ENCODE data around the gene APOB. TPM values are rescaled to one million over a fixed set of nuclear protein-coding genes. Genes with fewer than 3 reads are reported as not detected.

The APOB gene
- total RNA-seq, 1 donor from 2014 or later = 0.13 TPM

DNA sequence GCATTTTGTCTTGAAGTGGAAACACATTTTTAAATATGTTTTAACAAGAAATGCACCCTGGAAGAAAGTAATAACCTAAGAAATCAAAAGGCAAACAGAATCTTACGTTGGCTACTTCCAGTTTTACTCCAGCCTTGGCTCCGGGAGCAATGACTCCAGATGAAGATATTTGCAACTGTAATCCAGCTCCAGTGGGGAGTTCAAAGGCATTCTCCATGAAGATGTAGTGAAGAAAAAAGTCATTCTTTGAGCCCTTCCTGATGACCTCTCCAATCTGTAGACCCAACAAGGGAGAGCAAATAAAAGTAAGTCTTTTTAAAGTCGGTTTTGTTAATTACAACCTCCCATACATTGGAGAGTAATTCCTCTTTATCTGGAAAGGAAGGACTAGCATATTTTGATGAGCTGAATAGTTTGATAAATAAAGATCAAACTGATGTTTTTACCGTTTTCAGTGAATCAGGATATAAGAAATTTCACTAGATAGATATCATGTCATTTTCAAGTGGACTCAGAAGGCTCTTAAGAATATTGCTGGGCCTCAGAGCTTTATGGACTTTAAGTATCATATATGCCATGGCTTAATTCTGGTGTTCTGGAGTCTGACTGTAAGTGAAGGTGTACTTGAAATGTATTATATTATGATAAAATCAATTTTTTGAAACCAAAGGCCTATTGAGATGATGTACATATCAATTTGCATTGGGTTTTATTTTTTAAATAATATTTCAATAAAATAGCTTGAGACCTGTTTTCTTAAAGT lies 20.3 kb downstream of the APOB start:
- no peak for DNase-seq (ENCODE audit: low spot score in 2 of 2, unreplicated experiment in 2 of 2)
- peaks cover 23% of the 10 kb centered on the region for H3K27me3 Mint-ChIP-seq (ENCODE audit: low read depth)
- TF ChIP-seq, protein P1, sequence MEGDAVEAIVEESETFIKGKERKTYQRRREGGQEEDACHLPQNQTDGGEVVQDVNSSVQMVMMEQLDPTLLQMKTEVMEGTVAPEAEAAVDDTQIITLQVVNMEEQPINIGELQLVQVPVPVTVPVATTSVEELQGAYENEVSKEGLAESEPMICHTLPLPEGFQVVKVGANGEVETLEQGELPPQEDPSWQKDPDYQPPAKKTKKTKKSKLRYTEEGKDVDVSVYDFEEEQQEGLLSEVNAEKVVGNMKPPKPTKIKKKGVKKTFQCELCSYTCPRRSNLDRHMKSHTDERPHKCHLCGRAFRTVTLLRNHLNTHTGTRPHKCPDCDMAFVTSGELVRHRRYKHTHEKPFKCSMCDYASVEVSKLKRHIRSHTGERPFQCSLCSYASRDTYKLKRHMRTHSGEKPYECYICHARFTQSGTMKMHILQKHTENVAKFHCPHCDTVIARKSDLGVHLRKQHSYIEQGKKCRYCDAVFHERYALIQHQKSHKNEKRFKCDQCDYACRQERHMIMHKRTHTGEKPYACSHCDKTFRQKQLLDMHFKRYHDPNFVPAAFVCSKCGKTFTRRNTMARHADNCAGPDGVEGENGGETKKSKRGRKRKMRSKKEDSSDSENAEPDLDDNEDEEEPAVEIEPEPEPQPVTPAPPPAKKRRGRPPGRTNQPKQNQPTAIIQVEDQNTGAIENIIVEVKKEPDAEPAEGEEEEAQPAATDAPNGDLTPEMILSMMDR (IDR thresholded peaks at IDR 0.05; ENCODE audit: unreplicated experiment) = no peak

DNA sequence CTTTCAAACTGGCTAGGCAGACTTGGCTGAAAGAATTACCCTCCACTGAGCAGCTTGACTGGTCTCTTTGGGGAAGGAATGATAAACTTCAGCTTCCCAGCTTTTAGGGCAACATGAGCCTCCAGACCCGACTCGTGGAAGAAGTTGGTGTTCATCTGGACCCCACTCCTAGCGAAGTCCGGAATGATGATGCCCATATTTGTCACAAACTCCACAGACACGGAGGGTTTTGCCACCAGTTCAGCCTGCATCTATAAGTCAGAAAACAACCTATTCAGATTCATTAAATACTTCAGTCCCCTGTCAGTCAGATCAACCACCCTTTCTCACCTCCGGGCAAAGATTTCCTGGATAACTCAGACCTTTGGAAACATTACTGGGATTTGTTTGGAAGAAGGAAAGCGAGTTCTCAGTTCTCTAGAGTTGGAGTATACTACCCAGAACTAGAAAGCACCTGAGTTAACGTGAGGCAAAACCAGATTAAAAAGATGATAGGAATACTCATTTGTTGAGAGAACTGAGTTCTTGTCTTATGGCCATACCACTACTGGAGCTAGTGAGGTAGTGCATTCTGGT lies 21.0 kb downstream of the APOB start:
- Mint-ChIP-seq H3K27me3 (ENCODE audit: low read depth) (peaks cover 17% of the 10 kb centered on the region), H3K27ac (no peak overlapping the region), H3K9me3 (no peaks in the 10 kb centered on the region), H3K36me3 (no peaks in the 10 kb centered on the region), H3K4me1 (no peaks in the 10 kb centered on the region), H3K4me3 (no peak overlapping the region)
- TF ChIP-seq, protein P1 (IDR thresholded peaks at IDR 0.05; ENCODE audit: unreplicated experiment) = no peak
- no peak for DNase-seq (ENCODE audit: low spot score in 2 of 2, unreplicated experiment in 2 of 2)

More for the DNA sequence above, 20.3 kb downstream of the APOB start:
- no peak overlapping the region for H3K27ac Mint-ChIP-seq
- no peaks in the 10 kb centered on the region for H3K9me3 Mint-ChIP-seq
- H3K4me3 Mint-ChIP-seq = no peak overlapping the region
- no peaks in the 10 kb centered on the region for H3K4me1 Mint-ChIP-seq
- no peaks in the 10 kb centered on the region for H3K36me3 Mint-ChIP-seq

DNA sequence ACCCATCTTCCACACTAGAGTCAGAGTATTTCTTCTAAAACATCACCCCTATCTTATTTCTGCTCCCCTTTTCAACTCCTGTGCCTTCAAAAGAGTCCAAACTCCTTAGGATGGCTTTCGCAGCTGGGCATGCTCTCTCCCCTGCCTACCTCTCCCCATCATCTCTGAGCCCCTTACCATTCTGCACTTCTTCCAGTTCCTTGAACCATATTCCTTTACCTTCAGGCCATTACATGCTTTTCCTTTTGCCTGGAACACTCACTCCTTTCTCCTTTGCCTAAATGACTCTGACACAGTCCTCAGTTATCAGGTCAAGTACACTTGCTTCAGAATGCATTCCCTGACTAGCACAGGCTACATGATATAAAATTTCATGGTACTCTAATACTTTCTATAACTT lies 22.4 kb downstream of the APOB start:
- H3K4me1 Mint-ChIP-seq = no peaks in the 10 kb centered on the region
- H3K36me3 Mint-ChIP-seq = no peaks in the 10 kb centered on the region
- H3K27me3 Mint-ChIP-seq (ENCODE audit: low read depth) = peaks cover 12% of the 10 kb centered on the region
- TF ChIP-seq, protein P1 (IDR thresholded peaks at IDR 0.05; ENCODE audit: unreplicated experiment) = no peak
- no peak for DNase-seq (ENCODE audit: low spot score in 2 of 2, unreplicated experiment in 2 of 2)
- no peak overlapping the region for H3K27ac Mint-ChIP-seq
- no peak overlapping the region for H3K4me3 Mint-ChIP-seq
- no peaks in the 10 kb centered on the region for H3K9me3 Mint-ChIP-seq

DNA sequence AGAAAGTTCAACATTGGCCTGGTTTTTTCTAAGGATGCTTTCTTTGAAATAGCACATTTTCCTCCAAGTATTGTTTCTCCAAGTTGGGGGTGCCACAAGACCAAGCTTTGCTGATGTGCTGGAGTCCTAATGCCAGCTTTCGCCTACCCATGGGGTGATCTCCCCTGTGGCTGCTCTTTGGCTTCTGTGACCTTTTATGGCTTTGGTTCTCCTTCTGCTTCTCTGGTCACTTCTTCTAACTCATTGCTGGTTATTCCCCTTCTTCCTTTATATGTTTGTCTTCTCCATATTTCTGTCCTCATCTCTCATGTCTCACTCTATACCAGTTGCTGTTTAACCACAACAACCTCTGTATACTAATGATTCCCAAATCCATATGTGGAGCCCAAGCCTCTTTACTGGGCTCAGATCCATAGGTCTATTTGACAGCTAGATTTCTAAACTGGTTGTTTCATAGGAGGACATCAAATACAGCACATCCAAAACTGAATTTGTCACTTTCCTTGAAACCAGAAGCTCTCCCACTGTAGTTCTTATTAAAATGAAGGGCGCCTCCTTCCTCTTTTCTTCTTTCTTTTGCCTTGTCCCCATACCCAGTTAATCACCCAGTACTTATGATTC lies 23.1 kb downstream of the APOB start:
- Mint-ChIP-seq H3K4me1 (no peaks in the 10 kb centered on the region), H3K27ac (no peak overlapping the region)
- TF ChIP-seq, protein P1 (IDR thresholded peaks at IDR 0.05; ENCODE audit: unreplicated experiment) = no peak

DNA sequence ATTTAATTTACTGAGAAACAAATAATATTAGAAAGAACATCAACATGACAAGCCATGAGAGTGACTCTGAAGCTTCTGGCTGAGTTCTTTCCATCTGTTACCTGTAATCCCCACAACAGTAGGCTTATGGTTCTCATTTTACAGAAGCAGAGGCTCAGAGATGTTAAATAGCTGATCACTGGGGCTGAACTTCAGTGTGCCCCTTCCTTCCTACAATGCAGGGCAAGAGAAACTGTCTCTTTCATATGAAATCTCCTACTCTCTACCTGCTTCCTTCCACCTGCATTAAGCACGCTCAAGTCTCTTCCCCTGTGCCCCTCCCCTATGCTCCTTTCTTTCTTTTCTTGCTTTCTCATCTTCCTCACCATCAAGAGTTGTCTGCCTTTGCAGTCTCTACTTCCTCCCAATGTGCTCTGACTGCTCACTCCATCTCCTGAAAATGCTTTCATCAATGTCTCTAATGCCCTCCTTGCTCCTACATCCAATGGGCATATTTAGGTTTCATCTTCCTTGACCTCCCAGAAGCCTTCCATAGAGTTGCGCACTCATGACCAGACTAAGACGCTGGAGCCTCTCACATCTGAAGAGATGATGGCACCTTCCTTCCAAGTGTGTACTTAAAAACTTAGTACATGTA lies 23.7 kb downstream of the APOB start:
- peaks cover 10% of the 10 kb centered on the region for H3K27me3 Mint-ChIP-seq (ENCODE audit: low read depth)
- no peaks in the 10 kb centered on the region for H3K36me3 Mint-ChIP-seq

More for the DNA sequence above, 23.1 kb downstream of the APOB start:
- Mint-ChIP-seq H3K4me3 (no peak overlapping the region), H3K36me3 (no peaks in the 10 kb centered on the region), H3K9me3 (no peaks in the 10 kb centered on the region), H3K27me3 (ENCODE audit: low read depth) (peaks cover 12% of the 10 kb centered on the region)
- no peak for DNase-seq (ENCODE audit: low spot score in 2 of 2, unreplicated experiment in 2 of 2)

More for the DNA sequence above, 23.7 kb downstream of the APOB start:
- DNase-seq (ENCODE audit: low spot score in 2 of 2, unreplicated experiment in 2 of 2) = no peak
- no peak overlapping the region for H3K27ac Mint-ChIP-seq
- TF ChIP-seq, protein P1 (IDR thresholded peaks at IDR 0.05; ENCODE audit: unreplicated experiment) = no peak
- H3K4me1 Mint-ChIP-seq = no peaks in the 10 kb centered on the region
- no peaks in the 10 kb centered on the region for H3K9me3 Mint-ChIP-seq
- no peak overlapping the region for H3K4me3 Mint-ChIP-seq
